AG04449 (cell line): ENCODE results near the gene M1AP.

Source experiments
- CTCF ChIA-PET: fragments of 350-600 bp; formaldehyde crosslinking; extraction: SDS; loops from one replicate; lab custom pipeline; 2021; ENCODE audit warnings: antibody characterized with exemption; lab: Yijun Ruan, JAX
- POLR2A ChIA-PET: fragments of 400-600, 350-600 bp; formaldehyde crosslinking; extraction: SDS; loops from one replicate; lab custom pipeline; 2020; ENCODE audit warnings: antibody characterized with exemption, inconsistent platforms; lab: Yijun Ruan, JAX
- DNase-seq: peaks from one replicate; pipeline ENCODE4 v3.0.0-alpha.2; 2010; ENCODE audit warnings: low read depth, low spot score
- H3K4me3 ChIP-seq: 2 replicates; pipeline ENCODE4 v1.5.1; 2011; ENCODE audit warnings: low read depth, mild to moderate bottlenecking, control low read depth, low read length
- TF ChIP-seq, protein P1 (sequence below): IDR thresholded peaks from one replicate; pipeline ENCODE4 v1.5.1; 2011; ENCODE audit warnings: mild to moderate bottlenecking, moderate library complexity, low read length, control low read depth, inconsistent platforms; ENCODE audit not compliant: insufficient read depth; ENCODE audit errors: missing control alignments

Gene M1AP

GRCh38 chr2:74576863-74577229 is 71.3 kb downstream of the M1AP start:
- TF ChIP-seq, protein P1, sequence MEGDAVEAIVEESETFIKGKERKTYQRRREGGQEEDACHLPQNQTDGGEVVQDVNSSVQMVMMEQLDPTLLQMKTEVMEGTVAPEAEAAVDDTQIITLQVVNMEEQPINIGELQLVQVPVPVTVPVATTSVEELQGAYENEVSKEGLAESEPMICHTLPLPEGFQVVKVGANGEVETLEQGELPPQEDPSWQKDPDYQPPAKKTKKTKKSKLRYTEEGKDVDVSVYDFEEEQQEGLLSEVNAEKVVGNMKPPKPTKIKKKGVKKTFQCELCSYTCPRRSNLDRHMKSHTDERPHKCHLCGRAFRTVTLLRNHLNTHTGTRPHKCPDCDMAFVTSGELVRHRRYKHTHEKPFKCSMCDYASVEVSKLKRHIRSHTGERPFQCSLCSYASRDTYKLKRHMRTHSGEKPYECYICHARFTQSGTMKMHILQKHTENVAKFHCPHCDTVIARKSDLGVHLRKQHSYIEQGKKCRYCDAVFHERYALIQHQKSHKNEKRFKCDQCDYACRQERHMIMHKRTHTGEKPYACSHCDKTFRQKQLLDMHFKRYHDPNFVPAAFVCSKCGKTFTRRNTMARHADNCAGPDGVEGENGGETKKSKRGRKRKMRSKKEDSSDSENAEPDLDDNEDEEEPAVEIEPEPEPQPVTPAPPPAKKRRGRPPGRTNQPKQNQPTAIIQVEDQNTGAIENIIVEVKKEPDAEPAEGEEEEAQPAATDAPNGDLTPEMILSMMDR = peak; percentile 48
- no peak overlapping the region for H3K4me3 ChIP-seq
- no peak for DNase-seq
- CTCF ChIA-PET = interaction anchor here (0.8 to 21.1 kb wide), 9 partner anchors 9 to 90 kb away, joined by 3 to 401 read pairs (median 6); partner anchors contain the start of genes CCDC142 and TTC31
- POLR2A ChIA-PET = interaction anchor here (0.6 to 4.6 kb wide), 9 partner anchors 9 to 95 kb away, joined by 3 to 29 read pairs (median 7); partner anchors contain the start of genes AUP1, CCDC142, HTRA2 and LOXL3

- CTCF ChIA-PET = interaction anchor here (1.3 to 21.1 kb wide), 9 partner anchors 8 to 90 kb away, joined by 3 to 401 read pairs (median 7); partner anchors contain the start of genes CCDC142 and TTC31
- TF ChIP-seq, protein P1 = no peak
- H3K4me3 ChIP-seq = no peak overlapping the region
- POLR2A ChIA-PET = interaction anchor here (0.6 to 4.6 kb wide), 10 partner anchors 10 to 94 kb away, joined by 3 to 29 read pairs (median 6); partner anchors contain the start of genes AUP1, CCDC142, HTRA2 and LOXL3
- DNase-seq = no peak
Measured at GRCh38 chr2:74576211-74576862, 71.8 kb downstream of the M1AP start.

DNA sequence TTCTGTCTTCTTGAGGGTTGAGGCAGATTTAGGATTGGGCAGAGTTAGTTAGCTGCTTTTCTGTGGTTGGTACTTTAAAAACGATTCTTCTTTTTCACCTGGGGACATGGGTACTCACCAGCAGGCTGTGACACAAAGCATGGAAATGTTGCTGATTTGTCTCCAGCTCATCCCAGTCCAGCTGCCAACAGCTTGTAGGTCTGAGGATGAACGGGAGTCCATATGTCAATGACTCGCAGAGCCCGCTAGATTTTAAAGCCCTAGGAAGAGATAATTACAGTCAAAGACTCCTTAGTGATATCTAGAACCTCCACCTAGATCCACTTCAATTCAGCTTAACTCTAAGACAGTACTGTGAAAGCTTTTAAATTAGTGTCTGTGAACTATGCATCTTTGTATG is 72.8 kb downstream of the M1AP start:
- no peak overlapping the region for H3K4me3 ChIP-seq
- ChIA-PET CTCF (interaction anchor here (1.3 to 21.1 kb wide), 5 partner anchors 11 to 89 kb away, joined by 4 to 401 read pairs (median 14); partner anchors contain the start of genes CCDC142 and TTC31), POLR2A (interaction anchor here (1.0 to 4.6 kb wide), 5 partner anchors 9 to 96 kb away, joined by 3 to 29 read pairs (median 6); partner anchors contain the start of genes AUP1, HTRA2 and LOXL3)
- TF ChIP-seq, protein P1 = no peak
- no peak for DNase-seq

DNA sequence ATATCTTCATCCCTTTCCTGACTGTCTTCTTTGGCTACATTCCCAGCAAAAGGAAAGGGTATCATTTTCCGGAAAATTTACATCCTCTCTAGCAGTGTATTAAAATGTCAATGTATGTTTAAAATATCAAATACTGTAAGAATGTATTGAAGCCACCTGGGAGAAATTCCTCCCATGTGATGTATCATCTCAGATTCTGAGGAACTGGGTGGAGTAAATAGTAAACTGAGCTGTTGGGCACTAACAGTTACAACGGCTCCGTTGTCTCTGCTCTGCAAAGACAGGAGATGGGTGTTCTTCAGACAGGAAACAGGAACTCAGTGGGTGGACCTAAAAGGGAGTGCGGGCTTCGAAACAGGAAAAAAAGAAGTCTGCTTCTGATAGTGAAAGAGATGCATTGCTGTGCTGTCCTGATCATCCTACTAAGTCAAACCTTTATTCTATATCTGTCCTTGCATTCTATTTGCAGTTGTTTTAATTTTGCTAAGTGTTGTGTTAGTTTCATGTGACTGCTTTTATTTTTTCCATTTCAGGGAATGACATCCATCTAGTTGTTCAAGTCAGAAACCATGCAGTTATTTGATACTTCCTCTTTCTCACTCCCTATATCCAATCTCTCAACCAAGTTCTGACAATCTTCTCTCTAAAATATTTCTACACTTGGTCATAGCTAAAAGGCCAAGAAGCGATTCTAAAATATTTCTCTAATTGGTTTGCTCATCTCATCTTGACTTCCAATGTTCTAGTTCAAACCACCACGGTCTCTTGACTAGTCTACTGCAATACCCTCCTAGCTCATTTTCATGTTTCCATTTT is 74.2 kb downstream of the M1AP start:
- CTCF ChIA-PET = interaction anchor here (1.9 to 21.1 kb wide), 3 partner anchors 13 to 87 kb away, joined by 4 to 401 read pairs (median 204); partner anchors contain the start of genes CCDC142 and TTC31
- no peak overlapping the region for H3K4me3 ChIP-seq
- POLR2A ChIA-PET = interaction anchor here (0.6 to 4.6 kb wide), 4 partner anchors 9 to 44 kb away, joined by 3 to 29 read pairs (median 5); partner anchors contain the start of genes AUP1 and HTRA2
- no peak for DNase-seq
- TF ChIP-seq, protein P1 = no peak

DNA sequence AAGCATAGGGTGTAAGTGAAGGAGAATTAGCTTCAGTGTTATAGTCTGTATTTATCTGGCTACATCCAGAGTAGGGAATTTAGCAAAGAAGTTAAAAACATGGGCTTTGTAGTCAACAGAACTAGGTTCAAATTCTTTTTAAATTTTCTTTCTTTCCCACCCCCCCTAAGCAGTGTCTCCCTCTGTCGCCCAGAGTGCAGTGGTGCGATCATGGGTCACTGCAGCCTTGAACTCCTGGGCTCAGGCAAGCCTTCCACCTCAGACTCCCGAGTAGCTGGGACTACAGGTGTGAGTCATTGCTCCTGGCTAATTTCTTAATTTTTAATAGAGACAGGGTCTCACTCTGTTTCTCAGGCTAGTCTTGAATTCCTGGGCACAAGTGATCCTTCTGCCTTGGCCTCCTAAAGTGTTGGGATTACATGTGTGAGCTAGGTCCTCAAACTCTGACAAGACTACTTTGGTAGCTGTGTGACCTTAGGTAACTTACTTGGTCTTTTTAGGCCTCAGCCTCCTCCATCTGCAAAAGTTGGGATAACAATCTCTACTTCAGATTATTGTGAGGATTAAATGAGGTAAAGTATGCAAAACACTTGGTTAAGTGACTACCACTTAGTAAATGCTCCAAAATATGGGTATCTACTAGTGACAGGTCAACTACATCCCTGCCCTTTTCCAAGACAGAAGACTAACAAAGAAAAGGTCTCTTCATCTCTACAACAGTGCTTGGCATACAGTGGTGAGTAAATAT is 75.8 kb downstream of the M1AP start:
- no peak for DNase-seq
- TF ChIP-seq, protein P1 = no peak
- ChIA-PET CTCF (interaction anchor here (15.9 kb wide), 1 partner anchor 14 kb away, joined by 204 read pairs; no protein-coding TSS in a partner anchor), POLR2A (no interaction called here)
- H3K4me3 ChIP-seq = no peak overlapping the region
